Fibroblast of villous mesenchyme (primary cell): ENCODE data around the gene GBE1. TPM values are rescaled to one million over a fixed set of nuclear protein-coding genes. Genes with fewer than 3 reads are reported as not detected.

Experiments
- DNase-seq: peaks from one replicate; pipeline ENCODE4 v3.0.0-alpha.2; 2010; ENCODE audit warnings: low read depth
- H3K4me3 ChIP-seq: 2 replicates; pipeline ENCODE4 v1.5.1; 2011; ENCODE audit warnings: low read depth, mild to moderate bottlenecking, low read length
- total RNA-seq: library from RNA; depleted of rRNA; stranded (reverse); fragments of >200 nt; gene quantifications from 2 replicates; pipeline ENCODE4 v1.2.3, GENCODE V29; 2012
- TF ChIP-seq, protein P1 (sequence below): IDR thresholded peaks from 2 replicates; pipeline ENCODE4 v1.5.1; 2012; ENCODE audit warnings: low read depth, mild to moderate bottlenecking, low read length; ENCODE audit not compliant: insufficient read depth

Gene GBE1
- total RNA-seq, 1 donor = 231 TPM

DNA sequence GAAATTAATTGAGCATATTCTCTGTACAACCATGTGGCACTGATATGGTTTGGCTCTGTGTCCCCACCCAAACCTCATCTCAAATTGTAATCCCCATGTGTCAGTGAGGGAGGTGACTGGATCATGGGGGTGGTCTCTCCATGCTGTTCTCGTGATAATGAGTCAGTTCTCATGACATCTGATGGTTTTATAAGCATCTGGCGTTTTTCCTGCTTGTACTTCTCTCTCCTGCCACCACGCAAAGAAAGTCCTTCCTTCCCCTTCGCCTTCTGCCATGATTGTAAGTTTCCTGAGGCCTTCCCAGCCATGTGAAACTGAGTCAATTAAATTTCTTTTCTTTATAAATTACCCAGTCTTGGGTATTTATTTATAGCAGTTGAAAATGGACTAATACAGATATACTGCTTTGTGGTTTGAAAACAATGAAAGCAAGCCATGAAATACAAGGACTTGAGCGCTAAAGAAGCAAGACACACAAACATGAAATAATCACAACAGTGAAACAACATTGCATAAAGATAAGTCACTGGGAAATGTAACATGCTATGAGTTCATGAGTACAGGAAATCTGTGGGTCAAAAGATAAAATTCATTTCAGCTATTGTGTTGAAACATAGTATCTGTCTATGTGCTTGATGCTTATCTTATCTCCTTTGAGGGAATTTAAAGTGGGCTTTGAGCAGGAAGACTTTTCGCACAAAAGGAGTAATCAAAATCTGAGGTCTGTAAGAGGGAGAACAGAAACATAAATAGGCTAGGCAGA is 288.7 kb downstream of the GBE1 start:
- no peak overlapping the region for H3K4me3 ChIP-seq
- TF ChIP-seq, protein P1, sequence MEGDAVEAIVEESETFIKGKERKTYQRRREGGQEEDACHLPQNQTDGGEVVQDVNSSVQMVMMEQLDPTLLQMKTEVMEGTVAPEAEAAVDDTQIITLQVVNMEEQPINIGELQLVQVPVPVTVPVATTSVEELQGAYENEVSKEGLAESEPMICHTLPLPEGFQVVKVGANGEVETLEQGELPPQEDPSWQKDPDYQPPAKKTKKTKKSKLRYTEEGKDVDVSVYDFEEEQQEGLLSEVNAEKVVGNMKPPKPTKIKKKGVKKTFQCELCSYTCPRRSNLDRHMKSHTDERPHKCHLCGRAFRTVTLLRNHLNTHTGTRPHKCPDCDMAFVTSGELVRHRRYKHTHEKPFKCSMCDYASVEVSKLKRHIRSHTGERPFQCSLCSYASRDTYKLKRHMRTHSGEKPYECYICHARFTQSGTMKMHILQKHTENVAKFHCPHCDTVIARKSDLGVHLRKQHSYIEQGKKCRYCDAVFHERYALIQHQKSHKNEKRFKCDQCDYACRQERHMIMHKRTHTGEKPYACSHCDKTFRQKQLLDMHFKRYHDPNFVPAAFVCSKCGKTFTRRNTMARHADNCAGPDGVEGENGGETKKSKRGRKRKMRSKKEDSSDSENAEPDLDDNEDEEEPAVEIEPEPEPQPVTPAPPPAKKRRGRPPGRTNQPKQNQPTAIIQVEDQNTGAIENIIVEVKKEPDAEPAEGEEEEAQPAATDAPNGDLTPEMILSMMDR = no peak
- DNase-seq = no peak

DNA sequence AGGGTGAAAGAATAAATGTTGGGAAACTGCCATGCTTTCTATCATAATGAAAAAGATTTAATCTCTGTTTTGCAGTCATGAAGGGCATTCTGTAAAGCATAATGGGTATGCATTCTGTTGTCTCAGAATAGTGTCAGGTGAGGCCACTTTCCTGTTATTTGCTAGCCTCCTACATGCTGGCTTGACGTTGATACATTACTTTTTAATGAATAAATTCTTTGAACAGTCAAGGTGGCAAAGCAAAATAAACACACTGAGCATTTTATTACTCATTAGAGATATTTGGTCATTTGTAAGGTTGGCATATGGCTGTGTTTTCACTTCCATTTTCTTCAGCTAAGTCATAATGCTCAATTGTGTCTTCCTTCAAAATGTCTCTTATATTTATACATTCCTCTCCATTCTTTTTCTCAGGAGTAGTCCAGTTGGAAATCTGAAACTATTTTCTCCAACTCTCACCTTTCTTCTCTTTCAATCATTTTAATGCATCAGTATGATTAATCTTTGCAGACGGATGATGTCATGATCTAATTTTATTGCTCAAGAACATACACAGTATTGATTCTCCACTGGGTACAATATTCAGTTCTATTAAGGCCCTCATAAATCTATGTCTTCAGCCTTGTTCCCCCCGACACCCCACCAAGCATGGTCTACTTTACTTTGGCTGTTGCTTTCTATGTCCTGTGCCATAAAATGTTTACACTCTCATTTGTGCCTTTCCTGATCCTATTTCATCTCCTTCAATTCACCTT is 290.7 kb downstream of the GBE1 start:
- DNase-seq = no peak
- no peak overlapping the region for H3K4me3 ChIP-seq
- TF ChIP-seq, protein P1 = no peak

DNA sequence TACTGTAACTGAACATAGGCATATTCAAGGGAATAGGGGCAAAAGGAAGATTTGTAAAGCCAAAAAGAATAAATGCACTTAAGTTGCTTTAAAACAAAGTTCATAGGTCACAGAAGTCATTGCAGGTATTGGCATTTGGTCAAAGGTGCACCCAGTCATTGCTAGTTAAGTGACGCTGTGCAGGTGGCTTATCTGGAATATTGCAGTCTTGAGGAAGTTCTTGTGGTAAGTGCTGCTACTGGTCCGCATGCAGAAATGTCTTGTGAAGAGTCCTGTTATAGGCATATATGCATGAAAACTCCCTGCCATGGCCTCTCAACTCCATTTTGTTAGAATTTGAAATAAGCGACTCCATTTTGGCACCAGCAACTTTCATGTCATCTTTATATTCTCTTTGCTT is 293.1 kb downstream of the GBE1 start:
- TF ChIP-seq, protein P1 = no peak

DNA sequence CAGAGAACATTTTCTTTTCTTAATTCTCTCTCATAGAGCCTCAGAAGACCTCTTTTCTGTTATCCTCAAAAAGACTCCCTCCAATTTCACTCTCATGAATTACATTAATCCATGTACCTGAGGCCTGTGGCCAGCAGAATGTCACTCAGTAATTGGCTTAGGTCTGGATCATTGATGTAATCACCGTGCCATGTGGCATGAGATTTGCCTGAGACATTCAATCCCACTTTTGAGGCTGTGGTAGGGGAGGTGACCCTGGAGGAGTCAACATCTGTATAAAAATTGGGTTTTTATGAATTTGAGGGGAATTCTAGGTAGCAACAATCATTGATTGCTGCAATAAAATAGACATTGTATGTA is 295.3 kb downstream of the GBE1 start:
- no peak for DNase-seq
- TF ChIP-seq, protein P1 = no peak
- H3K4me3 ChIP-seq = no peak overlapping the region

More for the DNA sequence above, 293.1 kb downstream of the GBE1 start:
- DNase-seq = no peak
- H3K4me3 ChIP-seq = no peak overlapping the region

DNA sequence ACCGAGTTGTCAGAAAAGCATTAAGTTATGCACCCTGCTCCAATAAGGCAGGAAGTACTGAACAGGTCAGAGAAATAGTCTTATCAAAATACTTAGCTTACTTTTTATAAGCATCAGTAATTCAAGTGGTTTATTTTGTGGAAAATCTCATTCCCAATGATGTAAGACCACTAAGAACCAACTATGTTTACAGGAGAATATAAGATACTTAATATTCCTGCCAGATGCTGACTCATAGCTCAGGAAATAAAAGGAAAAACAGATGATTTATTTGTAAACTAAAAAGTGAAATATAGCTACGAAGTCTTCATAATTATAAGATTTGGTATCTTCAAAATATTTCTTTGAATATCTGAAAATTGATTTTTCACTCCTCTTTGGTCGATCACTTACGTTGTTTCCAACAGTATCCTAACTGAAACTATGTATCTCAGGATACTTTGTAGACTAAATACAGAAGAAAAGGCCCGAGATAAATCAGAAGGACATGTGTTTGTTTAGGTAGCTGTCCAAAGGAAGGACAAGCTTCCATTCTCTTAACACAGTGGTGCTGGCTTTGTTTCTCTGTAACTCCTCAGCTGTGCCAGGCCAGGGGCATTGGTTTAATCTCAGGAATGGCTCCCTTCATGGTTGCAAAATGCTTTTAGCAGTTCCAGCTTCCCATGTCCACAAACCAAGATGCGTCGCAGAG is 295.8 kb downstream of the GBE1 start:
- TF ChIP-seq, protein P1 = no peak
- DNase-seq = peak; percentile 15
- no peak overlapping the region for H3K4me3 ChIP-seq

DNA sequence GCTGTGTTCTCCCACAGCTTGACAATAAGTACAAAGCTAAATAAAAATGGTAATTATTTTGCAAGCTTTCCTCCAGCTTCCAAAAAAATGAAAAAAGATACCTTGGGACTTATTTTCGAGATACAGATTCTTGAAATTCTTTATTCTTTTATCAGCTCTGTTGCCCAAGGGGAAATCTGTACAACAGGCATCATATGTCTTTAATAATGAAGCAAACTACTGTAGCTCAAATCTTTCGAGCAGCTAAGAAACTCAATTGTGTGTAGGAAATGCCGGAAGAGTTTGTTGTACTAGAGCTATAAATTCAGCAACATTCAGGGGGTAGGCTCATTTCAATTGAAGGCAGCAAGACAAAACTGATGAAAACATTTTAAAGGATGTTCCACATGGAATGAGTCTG is 297.7 kb downstream of the GBE1 start:
- TF ChIP-seq, protein P1 = no peak
- DNase-seq = no peak

More for the DNA sequence above, 297.7 kb downstream of the GBE1 start:
- no peak overlapping the region for H3K4me3 ChIP-seq
